ENCODE data around the gene PTOV1. TPM values are rescaled to one million over a fixed set of nuclear protein-coding genes. Genes with fewer than 3 reads are reported as not detected.
A peak's percentile ranks its signal among the peaks of the same experiment; 100 is the strongest.

PTOV1 gene
- total and polyA plus RNA-seq, 2 of the 8 experiments (the other 6 are each of a cell fraction or from before 2014, with no cell fraction given): 147 to 251 TPM

DNA sequence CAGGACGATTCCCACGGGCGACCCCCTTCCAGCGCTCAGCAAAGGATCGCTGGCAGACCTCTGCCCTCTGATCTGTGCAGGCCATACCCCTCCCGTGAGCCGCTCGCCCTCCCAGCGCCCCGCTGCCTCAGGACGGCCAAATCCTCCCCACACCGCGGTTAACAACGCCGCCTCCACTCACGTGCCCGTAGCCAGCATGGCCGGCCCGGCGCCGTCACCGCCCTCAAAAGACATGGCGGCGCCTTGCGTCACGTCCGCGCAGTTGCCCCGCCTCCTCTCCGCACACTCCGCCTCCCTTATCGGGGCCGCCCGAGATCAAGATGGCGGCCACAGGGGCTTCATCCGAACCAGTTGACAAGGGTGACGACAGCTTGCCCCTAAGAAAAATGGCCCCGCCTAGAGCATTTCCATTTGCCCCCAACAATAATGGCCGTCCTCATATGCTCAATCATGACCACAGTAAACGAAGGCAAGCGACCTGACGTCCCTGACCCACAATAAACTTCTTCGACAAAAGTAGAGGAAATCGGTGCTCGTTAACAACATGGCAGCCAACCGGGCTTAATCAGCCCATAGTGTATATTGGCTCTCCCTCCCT, 25.6 kb downstream of the PTOV1 start (continued):
- TF ChIP-seq PHF8 (conservative IDR thresholded peaks at IDR 0.05; ENCODE audit: low read depth, low read length) (peak; percentile 66; the same call in 1 of the 2 replicates), HDAC6 (IDR thresholded peaks at IDR 0.05; ENCODE audit: low read depth, low read length) (no peak), SAP30 (IDR thresholded peaks at IDR 0.05; ENCODE audit: insufficient read depth, insufficient replicate concordance, low read length) (peak; percentile 67), CHD1 (IDR thresholded peaks at IDR 0.05; ENCODE audit: low read depth, low read length) (no peak), POLR2AphosphoS5 (IDR thresholded peaks at IDR 0.05; ENCODE audit: low read depth, low read length) (peak; percentile 71), TEAD4 (IDR thresholded peaks at IDR 0.05; ENCODE audit: low read depth, low read length) (no peak), EP300 (IDR thresholded peaks at IDR 0.05; ENCODE audit: borderline replicate concordance in 1 of 2, low read depth in 2 of 2, low read length in 2 of 2) (no peak; a peak in 1 of 3 replicates), TBP (IDR thresholded peaks at IDR 0.05; ENCODE audit: low read depth, low read length) (peak; percentile 77), RFX5 (IDR thresholded peaks at IDR 0.05; ENCODE audit: borderline replicate concordance, low read depth, low read length) (no peak), CEBPB (IDR thresholded peaks at IDR 0.05; ENCODE audit: low read depth, low read length) (peak; percentile 77), HDAC2 (IDR thresholded peaks at IDR 0.05; ENCODE audit: borderline replicate concordance in 1 of 2, low read depth in 2 of 2, low read length in 2 of 2) (peak in 1 of 2 experiments; percentile 33; a peak in 1 of 4 replicates), CBX5 (IDR thresholded peaks at IDR 0.05; ENCODE audit: low read depth, low read length) (no peak)
- TF ChIP-seq, protein P1, sequence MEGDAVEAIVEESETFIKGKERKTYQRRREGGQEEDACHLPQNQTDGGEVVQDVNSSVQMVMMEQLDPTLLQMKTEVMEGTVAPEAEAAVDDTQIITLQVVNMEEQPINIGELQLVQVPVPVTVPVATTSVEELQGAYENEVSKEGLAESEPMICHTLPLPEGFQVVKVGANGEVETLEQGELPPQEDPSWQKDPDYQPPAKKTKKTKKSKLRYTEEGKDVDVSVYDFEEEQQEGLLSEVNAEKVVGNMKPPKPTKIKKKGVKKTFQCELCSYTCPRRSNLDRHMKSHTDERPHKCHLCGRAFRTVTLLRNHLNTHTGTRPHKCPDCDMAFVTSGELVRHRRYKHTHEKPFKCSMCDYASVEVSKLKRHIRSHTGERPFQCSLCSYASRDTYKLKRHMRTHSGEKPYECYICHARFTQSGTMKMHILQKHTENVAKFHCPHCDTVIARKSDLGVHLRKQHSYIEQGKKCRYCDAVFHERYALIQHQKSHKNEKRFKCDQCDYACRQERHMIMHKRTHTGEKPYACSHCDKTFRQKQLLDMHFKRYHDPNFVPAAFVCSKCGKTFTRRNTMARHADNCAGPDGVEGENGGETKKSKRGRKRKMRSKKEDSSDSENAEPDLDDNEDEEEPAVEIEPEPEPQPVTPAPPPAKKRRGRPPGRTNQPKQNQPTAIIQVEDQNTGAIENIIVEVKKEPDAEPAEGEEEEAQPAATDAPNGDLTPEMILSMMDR (IDR thresholded peaks at IDR 0.05; ENCODE audit: control extremely low read depth in 1 of 3, insufficient read depth in 1 of 3, low read depth in 1 of 3, low read length in 3 of 3): no peak
- TF ChIP-seq, protein P2, sequence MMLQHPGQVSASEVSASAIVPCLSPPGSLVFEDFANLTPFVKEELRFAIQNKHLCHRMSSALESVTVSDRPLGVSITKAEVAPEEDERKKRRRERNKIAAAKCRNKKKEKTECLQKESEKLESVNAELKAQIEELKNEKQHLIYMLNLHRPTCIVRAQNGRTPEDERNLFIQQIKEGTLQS (IDR thresholded peaks at IDR 0.05; ENCODE audit: insufficient read depth, low read depth, low read length): 0 out of 2 replicates have a peak, but pooled peaks have one; percentile 5

Measured in H1 (cell line).